AG04450 (cell line): ENCODE results near the gene FOXO6. TPM values are rescaled to one million over a fixed set of nuclear protein-coding genes. Genes with fewer than 3 reads are reported as not detected.

ENCODE experiments used
- CTCF ChIA-PET: fragments of 300-600, 350-600 bp; formaldehyde crosslinking; extraction: SDS; loops from one replicate; lab custom pipeline; 2022; ENCODE audit warnings: antibody characterized with exemption, inconsistent platforms; lab: Charles Lee
- POLR2A ChIA-PET: fragments of 350-600 bp; formaldehyde crosslinking; extraction: SDS; loops from one replicate; lab custom pipeline; 2021; ENCODE audit warnings: antibody characterized with exemption, inconsistent platforms; lab: Yijun Ruan, JAX
- DNase-seq: peaks from one replicate; pipeline ENCODE4 v3.0.0-alpha.2; 2011; ENCODE audit warnings: low read depth, low spot score
- H3K27ac ChIP-seq: one replicate; pipeline ENCODE4 v1.5.1; 2012; ENCODE audit warnings: low read depth, low read length, control low read depth
- H3K27me3 ChIP-seq: one replicate; pipeline ENCODE4 v1.6.0; 2012; ENCODE audit warnings: low read length; ENCODE audit not compliant: control insufficient read depth, insufficient read depth
- H3K4me3 ChIP-seq: 2 replicates; pipeline ENCODE4 v1.5.1; 2011; ENCODE audit warnings: mild to moderate bottlenecking, low read depth, low read length, control low read depth
- H3K9me3 ChIP-seq: 2 replicates; pipeline ENCODE4 v1.5.1; 2012; ENCODE audit warnings: low read length; ENCODE audit not compliant: control insufficient read depth, insufficient read depth
- CTCF ChIP-seq: IDR thresholded peaks from 2 replicates; pipeline ENCODE4 v1.5.1; 2011; ENCODE audit warnings: low read depth, low read length, control low read depth, inconsistent platforms
- polyA plus RNA-seq: library from polyadenylated mRNA; depleted of rRNA; stranded (reverse); fragments of >200 nt; gene quantifications from 2 replicates; pipeline ENCODE4 v1.2.3, GENCODE V29; 2011

The FOXO6 gene
- polyA plus RNA-seq, 1 experiment: not detected

- Histone ChIP-seq H3K27ac (no peak overlapping the region), H3K9me3 (no peaks in the 10 kb centered on the region; the same call in 1 of the 2 replicates), H3K4me3 (peak overlapping the region; percentile 27; the same call in 1 of the 2 replicates), H3K27me3 (peaks cover 82% of the 10 kb centered on the region)
- no peak for DNase-seq
- no peak for TF ChIP-seq CTCF
- ChIA-PET CTCF (no interaction called here), POLR2A (no interaction called here)
Measured at GRCh38 chr1:41366455-41367287, 5.4 kb downstream of the FOXO6 start.

DNA sequence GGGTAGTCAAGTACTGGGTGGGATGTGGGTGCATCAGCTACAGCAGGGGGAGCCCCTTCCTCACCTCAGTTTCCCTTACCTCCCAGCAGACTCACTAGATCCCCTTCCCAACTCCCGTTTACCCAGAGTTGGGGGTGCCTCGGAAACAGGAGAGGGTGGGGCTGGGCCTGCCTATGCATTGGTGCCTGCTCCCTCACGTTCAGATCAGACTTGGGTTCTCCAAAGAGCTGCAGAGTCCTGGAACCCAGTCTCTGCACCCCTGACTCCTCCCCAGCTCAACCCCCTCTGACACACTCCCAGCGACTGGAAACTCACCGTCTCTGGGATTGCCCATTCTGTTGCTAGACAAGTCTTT, 6.0 kb downstream of the FOXO6 start:
- POLR2A ChIA-PET: no interaction called here
- no peaks in the 10 kb centered on the region; the same call in 1 of the 2 replicates for H3K9me3 ChIP-seq
- DNase-seq: no peak
- no peak overlapping the region for H3K27ac ChIP-seq
- TF ChIP-seq CTCF: no peak
- H3K27me3 ChIP-seq: peaks cover 83% of the 10 kb centered on the region
- H3K4me3 ChIP-seq: no peak overlapping the region
- CTCF ChIA-PET: no interaction called here

DNA sequence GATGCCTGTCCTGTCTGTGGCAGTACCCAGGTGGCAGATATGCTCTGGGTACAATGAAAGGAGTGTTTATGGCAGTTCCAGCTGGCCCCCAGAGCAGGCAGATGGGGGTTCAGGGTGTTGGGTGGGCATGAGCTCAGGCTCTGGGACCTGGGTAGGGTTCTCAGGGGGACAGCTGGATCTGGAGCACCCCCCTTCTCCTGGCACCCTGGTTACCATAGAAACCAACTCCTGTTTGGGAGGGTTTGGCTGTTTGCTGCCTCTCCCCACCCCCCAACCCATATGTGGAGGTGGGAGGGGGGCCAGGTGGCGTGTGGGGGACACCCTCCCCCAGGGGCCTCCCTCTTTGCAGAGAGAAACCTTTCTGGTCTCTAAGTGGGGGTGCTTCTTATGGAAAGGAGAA, 7.1 kb downstream of the FOXO6 start:
- ChIA-PET POLR2A (no interaction called here), CTCF (no interaction called here)
- H3K4me3 ChIP-seq: no peak overlapping the region
- H3K27ac ChIP-seq: no peak overlapping the region
- H3K9me3 ChIP-seq: no peaks in the 10 kb centered on the region; the same call in 1 of the 2 replicates
- TF ChIP-seq CTCF: no peak
- no peak for DNase-seq
- H3K27me3 ChIP-seq: peaks cover 78% of the 10 kb centered on the region

DNA sequence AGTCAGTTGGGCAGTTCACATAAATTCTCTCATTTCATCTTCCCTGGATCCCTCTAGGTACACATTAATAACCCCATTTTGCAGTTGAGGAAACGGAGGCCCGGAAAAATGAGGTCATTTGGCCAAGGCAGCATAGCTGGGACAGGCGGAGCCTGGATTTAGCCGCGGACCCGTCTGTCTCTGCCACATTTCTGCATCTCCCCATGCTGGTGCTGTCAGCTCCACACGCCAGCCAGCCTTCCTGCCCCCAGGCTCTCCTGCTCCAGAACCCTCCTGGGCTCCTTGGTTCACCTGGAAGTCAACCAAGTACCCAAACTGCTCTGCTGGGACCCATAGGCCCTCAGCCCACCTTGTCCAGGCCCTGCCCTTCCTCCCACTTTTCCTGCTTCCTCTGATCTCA, 7.6 kb downstream of the FOXO6 start:
- Histone ChIP-seq H3K27ac (no peak overlapping the region), H3K27me3 (peaks cover 77% of the 10 kb centered on the region), H3K4me3 (no peak overlapping the region), H3K9me3 (no peaks in the 10 kb centered on the region; the same call in 1 of the 2 replicates)
- CTCF ChIA-PET: no interaction called here
- no peak for DNase-seq
- POLR2A ChIA-PET: no interaction called here
- no peak for TF ChIP-seq CTCF

DNA sequence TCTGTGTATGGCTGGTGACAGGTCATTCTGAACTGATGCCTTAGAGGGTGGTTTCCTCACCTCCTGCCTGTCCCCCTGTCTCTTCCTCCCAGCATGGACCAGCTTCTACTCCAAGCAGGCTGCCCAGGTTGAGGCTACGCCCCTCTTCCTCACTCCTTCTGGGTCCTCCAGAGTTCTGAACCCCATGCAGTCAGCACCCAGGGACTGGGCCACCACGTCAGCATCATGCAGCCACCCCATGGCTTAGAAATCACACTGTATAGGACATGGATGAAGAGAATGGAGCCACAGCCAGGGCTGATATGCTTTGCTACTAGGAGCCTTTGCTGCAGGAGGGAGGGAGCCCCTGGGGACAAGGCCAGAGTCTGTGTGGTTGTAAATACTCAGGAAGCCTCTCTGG, 8.3 kb downstream of the FOXO6 start:
- Histone ChIP-seq H3K27me3 (peaks cover 73% of the 10 kb centered on the region), H3K9me3 (no peaks in the 10 kb centered on the region; the same call in 1 of the 2 replicates), H3K27ac (no peak overlapping the region), H3K4me3 (no peak overlapping the region)
- CTCF ChIA-PET: interaction anchor here (2.2 kb wide), 1 partner anchor 9 kb away, joined by 11 read pairs; the partner anchor contains the start of gene FOXO6
- no peak for DNase-seq
- POLR2A ChIA-PET: no interaction called here
- TF ChIP-seq CTCF: no peak
